ENCODE measurements around the gene LAMTOR3.
"Not testable (repeated sequence)": the region's sequence is repeated elsewhere in the genome, so short reads cannot be mapped to it uniquely, and the experiment has no call there.

LAMTOR3 gene

GRCh38 chr4:99861120-99861905 is 32.9 kb downstream of the LAMTOR3 start:
- no peak for DNase-seq

GRCh38 chr4:99860521-99860920 is 33.7 kb downstream of the LAMTOR3 start:
- no peak for DNase-seq

- DNase-seq = no peak
Observed at GRCh38 chr4:99859618-99860017, 34.6 kb downstream of the LAMTOR3 start.

- DNase-seq = no peak
Observed at GRCh38 chr4:99857307-99857706, 36.9 kb downstream of the LAMTOR3 start.

GRCh38 chr4:99856166-99856565 is 38.1 kb downstream of the LAMTOR3 start:
- DNase-seq = no peak

GRCh38 chr4:99855678-99856077 is 38.5 kb downstream of the LAMTOR3 start:
- DNase-seq = no peak

GRCh38 chr4:99853999-99854398 is 40.2 kb downstream of the LAMTOR3 start:
- no peak for DNase-seq

- no peak for DNase-seq
Observed at GRCh38 chr4:99853190-99853589, 41.0 kb downstream of the LAMTOR3 start.

GRCh38 chr4:99852199-99852749 is 42.0 kb downstream of the LAMTOR3 start:
- DNase-seq = no peak

- DNase-seq = no peak
Observed at GRCh38 chr4:99848591-99849001, 45.6 kb downstream of the LAMTOR3 start.

GRCh38 chr4:99847362-99847976 is 46.8 kb downstream of the LAMTOR3 start:
- no peak for DNase-seq

- no peak for DNase-seq
Observed at GRCh38 chr4:99846891-99847290, 47.3 kb downstream of the LAMTOR3 start.

- DNase-seq = no peak
Observed at GRCh38 chr4:99845708-99846469, 48.3 kb downstream of the LAMTOR3 start.

GRCh38 chr4:99845179-99845578 is 49.0 kb downstream of the LAMTOR3 start:
- no peak for DNase-seq

GRCh38 chr4:99844048-99844447 is 50.2 kb downstream of the LAMTOR3 start:
- no peak for DNase-seq

- no peak for DNase-seq
Observed at GRCh38 chr4:99843413-99843812, 50.8 kb downstream of the LAMTOR3 start.

GRCh38 chr4:99841129-99841528 is 53.1 kb downstream of the LAMTOR3 start:
- DNase-seq = no peak

- DNase-seq = no peak
Observed at GRCh38 chr4:99838927-99839326, 55.3 kb downstream of the LAMTOR3 start.

- no peak for DNase-seq
Observed at GRCh38 chr4:99835942-99836341, 58.3 kb downstream of the LAMTOR3 start.

GRCh38 chr4:99834569-99834968 is 59.7 kb downstream of the LAMTOR3 start:
- DNase-seq = no peak

- no peak for DNase-seq
Observed at GRCh38 chr4:99833756-99834155, 60.5 kb downstream of the LAMTOR3 start.

GRCh38 chr4:99832758-99833157 is 61.5 kb downstream of the LAMTOR3 start:
- DNase-seq = no peak

- no peak for DNase-seq
Observed at GRCh38 chr4:99832321-99832720, 61.9 kb downstream of the LAMTOR3 start.

- not testable (repeated sequence) for DNase-seq
Observed at GRCh38 chr4:99830051-99830450, 64.2 kb downstream of the LAMTOR3 start.

Measured in cortex of kidney (tissue), 1 donor.